Measurements from ENCODE around the gene C10orf95. TPM values are rescaled to one million over a fixed set of nuclear protein-coding genes. Genes with fewer than 3 reads are reported as not detected.

Gene C10orf95
- total RNA-seq, 1 donor from 2014 or later, result 3.1 TPM

DNA sequence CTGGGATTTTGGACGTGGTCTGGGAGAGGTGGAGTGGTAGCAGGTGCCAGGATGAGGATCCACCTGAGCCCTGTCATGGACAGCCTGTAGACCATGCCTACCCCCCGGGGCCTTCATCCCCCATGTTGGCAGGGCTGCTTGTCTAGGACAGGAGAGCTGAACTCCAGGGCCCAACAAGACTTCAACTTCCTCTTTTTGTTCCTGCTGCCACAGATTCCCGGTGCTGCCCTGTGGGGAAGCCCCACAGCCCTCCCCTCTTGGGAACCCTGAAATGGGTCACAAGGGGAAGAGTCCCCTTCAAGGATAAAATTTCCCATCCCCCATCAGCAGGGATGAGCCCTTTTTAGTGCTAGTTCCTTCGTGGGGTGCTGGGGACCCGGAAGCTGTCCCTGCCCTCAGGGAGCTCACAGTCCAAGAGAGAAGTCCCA lies 17.7 kb downstream of the C10orf95 start:
- no peaks in the 10 kb centered on the region for H3K9me3 ChIP-seq
- TF ChIP-seq CTCF (IDR thresholded peaks at IDR 0.05), result no peak
- peaks cover 26% of the 10 kb centered on the region for H3K4me1 ChIP-seq
- no peak overlapping the region for H3K27ac ChIP-seq
- intact Hi-C loops (cut with DNase I), result no loop called here
- DNase-seq (no peak), ATAC-seq (no peak)
- H3K4me3 ChIP-seq, result no peak overlapping the region
- H3K27me3 ChIP-seq, result no peaks in the 10 kb centered on the region
- H3K36me3 ChIP-seq, result no peaks in the 10 kb centered on the region

DNA sequence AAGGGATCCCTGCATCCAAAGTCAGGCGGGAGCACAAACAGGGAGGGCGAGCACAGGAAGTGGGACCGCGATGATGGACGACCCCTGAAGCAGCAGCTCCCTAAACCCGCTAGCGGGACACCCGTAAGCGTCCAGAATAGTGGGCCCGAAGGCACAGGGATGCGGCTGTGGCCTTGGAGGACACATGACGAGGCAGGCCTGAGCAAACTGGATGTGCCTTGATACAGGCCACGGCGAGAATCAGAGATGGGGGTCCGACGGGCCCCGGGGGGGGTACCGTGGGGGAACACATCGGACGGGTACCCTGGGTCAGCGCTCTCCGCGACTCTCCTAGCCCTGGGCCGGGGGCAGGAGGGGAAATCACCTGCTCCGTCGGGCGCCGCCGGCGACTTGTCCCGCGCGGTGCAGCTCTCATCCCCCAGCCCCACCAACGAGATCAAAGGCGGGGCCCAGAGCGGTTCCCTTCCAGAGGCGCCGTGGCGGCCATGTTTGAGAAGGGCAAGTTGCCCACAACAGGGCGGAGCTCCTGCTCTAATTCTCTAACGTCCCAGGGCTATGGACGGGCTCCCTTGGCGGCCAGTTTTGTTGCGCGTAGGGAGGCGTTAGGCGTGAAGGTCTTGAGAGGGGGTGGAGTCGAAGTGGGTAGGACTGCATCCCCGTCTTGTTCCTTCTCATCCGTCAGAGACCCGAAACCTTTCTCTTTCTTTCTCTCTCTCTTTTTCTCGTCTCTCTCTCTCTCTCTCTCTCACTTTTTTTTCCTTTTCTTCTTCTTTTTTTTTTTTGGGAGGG lies 19.0 kb downstream of the C10orf95 start, which contains the start of gene CUEDC2:
Gene CUEDC2, minus strand, starts transcription at position 413 of the 789 bp plus-strand sequence. CDS start 7,386 bp downstream, outside the sequence.
- ATAC-seq (peak; percentile 95), DNase-seq (peak; percentile 98)
- Histone ChIP-seq H3K9me3 (no peaks in the 10 kb centered on the region), H3K4me3 (peak within 1 kb of the TSS; percentile 65), H3K36me3 (no peaks in the 10 kb centered on the region), H3K27ac (peak within 1 kb of the TSS; percentile 73), H3K4me1 (peaks cover 26% of the 10 kb centered on the region), H3K27me3 (no peaks in the 10 kb centered on the region)
- intact Hi-C loops (cut with DNase I), result no loop called here
- no peak for TF ChIP-seq CTCF (IDR thresholded peaks at IDR 0.05)

DNA sequence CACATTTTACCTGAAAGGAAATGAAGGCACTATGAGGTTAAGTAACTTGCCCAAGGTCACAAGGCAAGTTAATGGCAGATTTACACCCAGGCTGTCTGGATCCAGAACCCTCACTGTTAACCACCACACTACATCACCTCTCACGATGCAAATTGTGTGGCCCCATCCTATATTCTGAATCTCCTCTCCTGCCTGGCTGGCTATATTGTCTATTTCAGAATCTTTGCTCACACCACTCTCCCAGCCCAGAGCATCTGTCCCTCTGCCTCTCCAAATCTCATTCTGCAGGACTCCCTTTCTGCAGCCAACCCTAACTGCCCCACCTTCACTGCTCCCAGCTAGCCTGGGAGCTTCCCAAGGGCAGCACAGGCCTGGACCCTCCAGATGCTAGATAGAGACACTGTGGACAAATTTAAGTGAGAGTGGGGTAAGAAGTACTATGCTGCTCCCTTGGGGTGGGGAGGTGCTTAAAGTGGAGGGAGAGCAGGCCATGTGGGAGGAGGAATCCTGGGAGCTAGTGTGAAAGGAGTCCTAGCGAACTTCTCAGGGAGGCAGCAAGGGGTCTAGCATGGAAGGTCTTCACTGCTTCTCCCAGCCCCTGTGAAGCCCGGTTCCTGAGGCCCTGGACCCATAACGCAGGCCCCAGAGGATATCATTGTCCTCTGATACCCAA lies 19.8 kb downstream of the C10orf95 start:
- ATAC-seq (no peak), DNase-seq (no peak)
- intact Hi-C loops (cut with DNase I), result no loop called here
- Histone ChIP-seq H3K4me1 (peaks cover 26% of the 10 kb centered on the region), H3K4me3 (peak overlapping the region; percentile 65), H3K36me3 (no peaks in the 10 kb centered on the region), H3K27ac (no peak overlapping the region), H3K9me3 (no peaks in the 10 kb centered on the region), H3K27me3 (no peaks in the 10 kb centered on the region)
- no peak for TF ChIP-seq CTCF (IDR thresholded peaks at IDR 0.05)

DNA sequence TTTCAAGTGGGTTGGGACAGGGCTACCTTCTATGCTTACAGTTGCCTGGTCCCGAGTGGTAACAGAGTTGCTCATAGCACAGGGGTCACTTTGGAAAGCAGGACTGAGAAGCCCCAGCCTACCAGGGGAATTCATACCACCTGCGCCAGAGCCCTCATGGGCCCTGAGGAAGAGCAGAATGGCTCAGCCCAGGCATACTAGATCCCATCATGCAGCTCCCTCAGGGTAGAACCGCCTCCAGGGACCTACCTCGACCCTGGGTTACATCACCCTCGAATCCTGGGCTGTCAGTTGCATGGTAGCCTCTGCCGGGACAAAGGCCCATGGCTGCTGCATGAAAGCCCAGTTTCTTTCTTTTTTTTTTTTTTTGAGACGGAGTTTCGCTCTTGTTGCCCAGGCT lies 21.9 kb downstream of the C10orf95 start:
- H3K27ac ChIP-seq, result no peak overlapping the region
- no peak overlapping the region for H3K4me3 ChIP-seq
- ATAC-seq (no peak), DNase-seq (no peak)
- H3K36me3 ChIP-seq, result peaks cover 6% of the 10 kb centered on the region
- H3K4me1 ChIP-seq, result peaks cover 18% of the 10 kb centered on the region
- intact Hi-C loops (cut with DNase I), result no loop called here
- no peaks in the 10 kb centered on the region for H3K9me3 ChIP-seq
- TF ChIP-seq CTCF (IDR thresholded peaks at IDR 0.05), result no peak
- no peaks in the 10 kb centered on the region for H3K27me3 ChIP-seq

DNA sequence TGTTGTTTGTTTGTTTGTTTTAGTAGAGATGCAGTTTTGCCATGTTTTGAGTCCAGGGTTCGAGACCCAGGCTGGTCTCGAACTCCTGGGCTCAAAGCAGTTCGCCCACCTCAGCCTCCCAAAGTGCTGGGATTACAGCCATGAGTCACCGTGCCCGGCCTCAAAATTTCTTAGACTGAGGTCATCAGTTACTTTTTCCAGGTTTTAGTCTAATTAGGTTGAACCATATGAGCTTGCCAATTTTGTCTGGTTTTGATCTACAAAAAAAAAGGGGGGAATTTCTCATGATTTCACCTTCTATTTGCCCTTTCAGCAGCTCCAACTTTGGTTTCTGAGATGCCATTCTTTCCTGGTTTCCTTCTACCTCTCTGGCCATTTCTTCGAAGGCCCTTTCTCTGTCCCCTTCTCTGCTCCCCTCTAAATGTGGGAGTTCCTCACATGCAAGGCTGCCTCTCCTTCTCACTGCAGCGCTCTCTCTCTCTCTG lies 24.5 kb downstream of the C10orf95 start:
- H3K36me3 ChIP-seq, result peaks cover 21% of the 10 kb centered on the region
- no peak for DNase-seq
- ATAC-seq, result no peak
- no peak overlapping the region for H3K4me3 ChIP-seq
- H3K4me1 ChIP-seq, result peaks cover 23% of the 10 kb centered on the region
- no peak for TF ChIP-seq CTCF (IDR thresholded peaks at IDR 0.05)
- H3K27me3 ChIP-seq, result no peaks in the 10 kb centered on the region
- intact Hi-C loops (cut with DNase I), result no loop called here
- H3K27ac ChIP-seq, result no peak overlapping the region
- no peaks in the 10 kb centered on the region for H3K9me3 ChIP-seq
